Measurements from ENCODE around the gene ZNF784.

DNA sequence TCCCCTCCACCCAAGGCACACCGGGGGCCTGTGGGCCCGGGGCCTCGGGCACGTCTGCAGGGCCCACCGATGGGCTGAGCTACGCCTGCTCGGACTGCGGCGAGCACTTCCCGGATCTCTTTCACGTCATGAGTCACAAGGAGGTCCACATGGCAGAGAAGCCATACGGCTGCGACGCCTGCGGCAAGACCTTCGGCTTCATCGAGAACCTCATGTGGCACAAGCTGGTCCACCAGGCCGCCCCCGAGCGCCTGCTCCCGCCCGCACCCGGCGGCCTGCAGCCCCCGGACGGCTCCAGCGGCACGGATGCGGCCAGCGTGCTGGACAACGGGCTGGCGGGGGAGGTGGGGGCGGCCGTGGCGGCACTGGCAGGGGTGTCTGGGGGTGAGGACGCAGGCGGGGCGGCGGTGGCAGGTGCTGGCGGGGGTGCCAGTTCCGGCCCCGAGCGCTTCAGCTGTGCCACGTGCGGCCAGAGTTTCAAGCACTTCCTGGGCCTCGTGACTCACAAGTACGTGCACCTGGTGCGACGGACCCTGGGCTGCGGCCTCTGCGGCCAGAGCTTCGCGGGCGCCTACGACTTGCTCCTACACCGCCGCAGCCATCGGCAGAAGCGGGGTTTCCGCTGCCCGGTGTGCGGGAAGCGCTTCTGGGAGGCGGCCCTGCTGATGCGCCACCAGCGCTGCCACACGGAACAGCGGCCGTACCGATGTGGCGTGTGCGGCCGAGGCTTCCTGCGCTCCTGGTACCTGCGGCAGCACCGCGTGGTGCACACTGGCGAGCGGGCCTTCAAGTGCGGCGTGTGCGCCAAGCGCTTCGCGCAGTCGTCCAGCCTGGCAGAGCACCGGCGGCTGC is 8.6 kb downstream of the ZNF784 start:
- TF ChIP-seq, protein P1, sequence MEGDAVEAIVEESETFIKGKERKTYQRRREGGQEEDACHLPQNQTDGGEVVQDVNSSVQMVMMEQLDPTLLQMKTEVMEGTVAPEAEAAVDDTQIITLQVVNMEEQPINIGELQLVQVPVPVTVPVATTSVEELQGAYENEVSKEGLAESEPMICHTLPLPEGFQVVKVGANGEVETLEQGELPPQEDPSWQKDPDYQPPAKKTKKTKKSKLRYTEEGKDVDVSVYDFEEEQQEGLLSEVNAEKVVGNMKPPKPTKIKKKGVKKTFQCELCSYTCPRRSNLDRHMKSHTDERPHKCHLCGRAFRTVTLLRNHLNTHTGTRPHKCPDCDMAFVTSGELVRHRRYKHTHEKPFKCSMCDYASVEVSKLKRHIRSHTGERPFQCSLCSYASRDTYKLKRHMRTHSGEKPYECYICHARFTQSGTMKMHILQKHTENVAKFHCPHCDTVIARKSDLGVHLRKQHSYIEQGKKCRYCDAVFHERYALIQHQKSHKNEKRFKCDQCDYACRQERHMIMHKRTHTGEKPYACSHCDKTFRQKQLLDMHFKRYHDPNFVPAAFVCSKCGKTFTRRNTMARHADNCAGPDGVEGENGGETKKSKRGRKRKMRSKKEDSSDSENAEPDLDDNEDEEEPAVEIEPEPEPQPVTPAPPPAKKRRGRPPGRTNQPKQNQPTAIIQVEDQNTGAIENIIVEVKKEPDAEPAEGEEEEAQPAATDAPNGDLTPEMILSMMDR (IDR thresholded peaks at IDR 0.05) = no peak
- TF ChIP-seq POLR2A (IDR thresholded peaks at IDR 0.05) = no peak
